ENCODE data around the gene GPR132.

DNA sequence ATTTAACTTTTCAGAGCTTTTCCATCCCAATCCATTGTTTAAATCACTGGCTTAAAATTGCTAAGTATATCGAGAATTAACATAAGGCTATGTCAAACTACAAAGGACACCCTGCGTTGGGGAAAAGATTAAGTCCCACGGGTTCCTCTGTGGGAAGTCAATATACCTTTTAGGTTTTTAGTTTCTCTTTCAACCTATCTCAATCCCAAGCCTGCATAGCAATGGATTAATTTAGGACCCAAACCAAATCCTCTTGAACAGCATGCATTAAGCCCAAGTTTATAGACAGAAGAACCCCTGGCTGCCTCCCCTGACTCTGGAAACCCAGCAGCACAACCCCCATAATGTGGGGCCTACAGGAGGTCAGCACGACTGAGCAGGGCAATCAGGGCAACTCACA lies 50.6 kb downstream of the GPR132 start:
- TF ChIP-seq, protein P1, sequence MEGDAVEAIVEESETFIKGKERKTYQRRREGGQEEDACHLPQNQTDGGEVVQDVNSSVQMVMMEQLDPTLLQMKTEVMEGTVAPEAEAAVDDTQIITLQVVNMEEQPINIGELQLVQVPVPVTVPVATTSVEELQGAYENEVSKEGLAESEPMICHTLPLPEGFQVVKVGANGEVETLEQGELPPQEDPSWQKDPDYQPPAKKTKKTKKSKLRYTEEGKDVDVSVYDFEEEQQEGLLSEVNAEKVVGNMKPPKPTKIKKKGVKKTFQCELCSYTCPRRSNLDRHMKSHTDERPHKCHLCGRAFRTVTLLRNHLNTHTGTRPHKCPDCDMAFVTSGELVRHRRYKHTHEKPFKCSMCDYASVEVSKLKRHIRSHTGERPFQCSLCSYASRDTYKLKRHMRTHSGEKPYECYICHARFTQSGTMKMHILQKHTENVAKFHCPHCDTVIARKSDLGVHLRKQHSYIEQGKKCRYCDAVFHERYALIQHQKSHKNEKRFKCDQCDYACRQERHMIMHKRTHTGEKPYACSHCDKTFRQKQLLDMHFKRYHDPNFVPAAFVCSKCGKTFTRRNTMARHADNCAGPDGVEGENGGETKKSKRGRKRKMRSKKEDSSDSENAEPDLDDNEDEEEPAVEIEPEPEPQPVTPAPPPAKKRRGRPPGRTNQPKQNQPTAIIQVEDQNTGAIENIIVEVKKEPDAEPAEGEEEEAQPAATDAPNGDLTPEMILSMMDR (conservative IDR thresholded peaks at IDR 0.05; ENCODE audit: low read length): no peak
- no peak for TF ChIP-seq EZH2phosphoT487 (IDR thresholded peaks at IDR 0.05; ENCODE audit: borderline replicate concordance)
